ENCODE measurements around the gene SHANK2.

SHANK2 gene

DNA sequence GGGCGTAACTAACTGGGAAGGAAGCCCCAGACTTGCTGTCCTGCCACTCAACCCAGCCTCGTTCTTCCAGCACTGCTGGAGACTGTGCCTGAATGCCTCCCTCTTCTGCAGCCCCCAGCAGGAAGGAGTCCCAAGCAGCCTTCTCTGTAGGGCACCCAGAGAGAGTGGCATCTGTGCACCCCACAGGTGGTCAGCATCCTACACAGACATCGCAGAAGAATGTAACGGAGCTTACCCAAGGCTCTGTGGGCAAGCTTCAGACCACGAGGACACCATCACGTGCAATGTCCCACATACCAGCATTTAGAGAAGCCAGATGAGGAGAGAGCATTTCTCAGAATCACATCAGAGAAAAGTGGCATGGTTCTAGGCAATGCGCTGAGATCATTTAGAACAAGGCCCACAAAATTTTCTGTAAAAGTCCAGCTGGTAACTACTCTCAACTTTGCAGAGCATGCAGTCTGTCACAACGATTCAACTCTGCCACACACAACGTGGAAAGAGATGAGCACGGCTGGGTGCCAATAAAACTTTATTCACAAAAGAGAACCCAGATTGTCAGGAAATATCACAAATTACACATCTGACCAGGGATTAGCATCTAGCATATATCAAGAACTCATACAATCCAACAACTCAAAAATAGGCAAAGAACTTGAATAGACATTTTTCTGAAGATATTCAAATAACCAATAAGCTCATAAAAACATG, 33.4 kb downstream of the SHANK2 start:
- no peaks in the 10 kb centered on the region for H3K36me3 ChIP-seq (replicated peaks)
- H3K4me3 ChIP-seq (ENCODE audit: low read depth, low read length), result no peak overlapping the region
- TF ChIP-seq, protein P1, sequence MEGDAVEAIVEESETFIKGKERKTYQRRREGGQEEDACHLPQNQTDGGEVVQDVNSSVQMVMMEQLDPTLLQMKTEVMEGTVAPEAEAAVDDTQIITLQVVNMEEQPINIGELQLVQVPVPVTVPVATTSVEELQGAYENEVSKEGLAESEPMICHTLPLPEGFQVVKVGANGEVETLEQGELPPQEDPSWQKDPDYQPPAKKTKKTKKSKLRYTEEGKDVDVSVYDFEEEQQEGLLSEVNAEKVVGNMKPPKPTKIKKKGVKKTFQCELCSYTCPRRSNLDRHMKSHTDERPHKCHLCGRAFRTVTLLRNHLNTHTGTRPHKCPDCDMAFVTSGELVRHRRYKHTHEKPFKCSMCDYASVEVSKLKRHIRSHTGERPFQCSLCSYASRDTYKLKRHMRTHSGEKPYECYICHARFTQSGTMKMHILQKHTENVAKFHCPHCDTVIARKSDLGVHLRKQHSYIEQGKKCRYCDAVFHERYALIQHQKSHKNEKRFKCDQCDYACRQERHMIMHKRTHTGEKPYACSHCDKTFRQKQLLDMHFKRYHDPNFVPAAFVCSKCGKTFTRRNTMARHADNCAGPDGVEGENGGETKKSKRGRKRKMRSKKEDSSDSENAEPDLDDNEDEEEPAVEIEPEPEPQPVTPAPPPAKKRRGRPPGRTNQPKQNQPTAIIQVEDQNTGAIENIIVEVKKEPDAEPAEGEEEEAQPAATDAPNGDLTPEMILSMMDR (IDR thresholded peaks at IDR 0.05; ENCODE audit: low read depth, low read length, missing control alignments), result no peak
- DNase-seq, result no peak
- no peak overlapping the region for H3K27ac ChIP-seq
- no peaks in the 10 kb centered on the region for H3K27me3 ChIP-seq (replicated peaks)
- in situ Hi-C loops (cut with HindIII; ENCODE audit: low pct_ligation_motif_present, low sequenced_read_pairs), result no loop called here

DNA sequence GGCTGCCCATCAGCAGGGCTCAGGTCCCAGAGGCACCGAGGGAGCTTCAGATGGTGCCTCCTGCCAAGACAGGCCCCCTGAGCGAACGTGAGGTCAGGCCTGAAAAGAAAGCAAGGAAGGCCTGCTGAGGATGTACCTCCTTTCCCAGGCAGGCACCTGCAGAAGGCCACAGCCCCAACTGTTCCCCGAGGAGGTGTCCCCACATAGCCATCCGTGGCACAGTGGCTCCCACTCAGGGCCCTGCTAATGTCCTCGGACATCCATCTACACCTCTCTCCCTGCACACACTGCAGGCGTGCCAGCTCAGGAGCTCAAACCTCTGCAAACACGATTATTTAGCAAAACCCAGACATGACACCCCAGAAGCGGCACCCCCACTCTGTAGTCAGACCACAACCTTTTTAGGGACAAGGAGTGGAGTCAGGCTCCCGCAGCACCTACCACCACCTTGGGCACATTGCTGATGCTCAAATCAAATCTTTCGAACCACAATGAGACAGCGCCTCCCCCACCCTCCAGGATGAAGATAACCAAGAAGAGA, 36.9 kb downstream of the SHANK2 start:
- Histone ChIP-seq H3K27me3 (replicated peaks) (no peaks in the 10 kb centered on the region), H3K36me3 (replicated peaks) (no peaks in the 10 kb centered on the region), H3K27ac (no peak overlapping the region), H3K4me3 (ENCODE audit: low read depth, low read length) (no peak overlapping the region)
- in situ Hi-C loops (cut with HindIII; ENCODE audit: low pct_ligation_motif_present, low sequenced_read_pairs), result no loop called here
- TF ChIP-seq, protein P1 (IDR thresholded peaks at IDR 0.05; ENCODE audit: low read depth, low read length, missing control alignments), result no peak
- no peak for DNase-seq

DNA sequence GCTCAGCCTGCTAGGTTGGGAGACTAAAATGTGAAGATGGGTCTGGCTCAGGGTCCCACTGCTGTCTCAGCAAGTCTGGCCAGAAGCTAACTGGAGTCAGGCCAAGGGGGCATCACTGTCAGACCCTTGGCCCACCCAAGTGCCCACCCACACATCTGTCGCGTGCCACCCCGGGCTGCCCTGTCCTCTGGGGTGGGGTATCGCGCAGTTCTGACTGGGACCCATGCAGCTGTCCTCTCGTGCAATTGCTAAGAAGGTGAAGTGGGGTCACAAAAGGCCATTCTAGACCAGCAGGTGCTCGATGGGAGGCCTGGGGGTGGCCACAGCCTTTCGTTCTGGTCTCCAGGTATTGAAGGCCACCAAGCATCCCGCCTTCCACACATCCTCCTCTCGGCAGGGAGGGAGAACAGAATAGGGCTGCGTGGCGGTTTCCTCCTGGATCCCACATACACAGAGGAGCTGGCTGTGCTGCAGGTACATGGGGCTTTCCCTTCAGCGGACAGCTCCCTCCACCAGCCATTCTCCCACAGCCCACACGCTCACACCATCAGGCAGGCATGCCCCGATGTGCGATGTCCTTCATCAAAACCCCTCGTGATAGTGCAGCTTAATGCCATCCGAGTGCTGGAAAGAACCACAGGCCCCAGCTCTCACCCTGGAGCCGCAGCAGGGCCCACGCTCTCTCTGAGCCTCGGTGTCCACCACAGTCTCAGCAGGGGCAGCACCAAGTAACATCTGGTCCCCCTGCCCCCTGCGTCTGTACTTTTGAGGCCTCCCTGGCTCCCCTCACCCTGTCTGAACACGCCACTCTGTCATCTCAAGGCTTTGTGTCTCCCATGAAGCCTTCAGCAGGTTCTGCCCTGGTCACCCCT, 37.6 kb downstream of the SHANK2 start:
- no peak overlapping the region for H3K27ac ChIP-seq
- in situ Hi-C loops (cut with HindIII; ENCODE audit: low pct_ligation_motif_present, low sequenced_read_pairs), result no loop called here
- no peak overlapping the region for H3K4me3 ChIP-seq (ENCODE audit: low read depth, low read length)
- TF ChIP-seq, protein P1 (IDR thresholded peaks at IDR 0.05; ENCODE audit: low read depth, low read length, missing control alignments), result no peak
- DNase-seq, result no peak
- H3K36me3 ChIP-seq (replicated peaks), result no peaks in the 10 kb centered on the region
- H3K27me3 ChIP-seq (replicated peaks), result no peaks in the 10 kb centered on the region

DNA sequence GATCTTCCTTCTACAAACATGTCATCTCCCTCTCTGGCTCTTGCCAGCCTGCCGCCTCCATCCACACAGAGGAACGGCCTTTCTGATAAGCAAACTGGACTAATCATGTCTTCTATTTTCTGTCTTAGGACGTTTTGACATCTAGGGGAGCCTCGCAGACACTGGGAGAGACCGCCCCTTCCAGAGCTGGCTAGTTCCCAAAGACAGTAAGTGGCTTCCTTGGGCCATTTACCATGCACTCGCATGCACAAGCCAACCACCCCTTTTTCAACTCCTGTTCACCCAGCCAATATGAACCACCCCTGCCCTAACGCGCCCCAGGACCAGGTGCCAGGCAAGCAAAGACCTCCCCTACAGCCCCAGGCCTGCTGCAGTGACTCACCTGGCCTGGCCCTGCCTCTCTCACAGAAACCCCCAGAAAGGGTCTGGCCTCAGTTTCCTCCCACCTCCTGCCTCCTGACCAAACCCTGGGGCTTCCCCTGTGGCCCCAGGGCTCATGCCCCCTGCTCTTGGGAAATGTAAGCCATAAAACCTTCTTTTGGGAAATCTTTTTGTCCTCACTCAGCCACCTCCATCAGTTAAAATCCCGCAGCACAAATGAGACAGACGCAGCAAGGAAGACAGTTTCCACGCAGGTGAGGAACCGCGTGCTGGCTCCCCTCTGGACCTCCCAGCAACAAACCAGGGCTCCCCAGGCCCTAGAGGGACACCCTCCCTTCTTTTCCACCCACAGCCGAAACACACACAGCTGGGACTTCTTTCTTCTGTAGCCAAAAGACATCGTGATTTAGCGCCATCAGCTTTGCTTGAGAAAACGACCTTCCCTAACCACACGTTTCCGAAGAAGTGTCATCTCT, 38.5 kb downstream of the SHANK2 start:
- no peak for DNase-seq
- H3K27me3 ChIP-seq (replicated peaks), result no peaks in the 10 kb centered on the region
- TF ChIP-seq, protein P1 (IDR thresholded peaks at IDR 0.05; ENCODE audit: low read depth, low read length, missing control alignments), result no peak
- H3K4me3 ChIP-seq (ENCODE audit: low read depth, low read length), result no peak overlapping the region
- H3K36me3 ChIP-seq (replicated peaks), result no peaks in the 10 kb centered on the region
- no peak overlapping the region for H3K27ac ChIP-seq
- in situ Hi-C loops (cut with HindIII; ENCODE audit: low pct_ligation_motif_present, low sequenced_read_pairs), result no loop called here

DNA sequence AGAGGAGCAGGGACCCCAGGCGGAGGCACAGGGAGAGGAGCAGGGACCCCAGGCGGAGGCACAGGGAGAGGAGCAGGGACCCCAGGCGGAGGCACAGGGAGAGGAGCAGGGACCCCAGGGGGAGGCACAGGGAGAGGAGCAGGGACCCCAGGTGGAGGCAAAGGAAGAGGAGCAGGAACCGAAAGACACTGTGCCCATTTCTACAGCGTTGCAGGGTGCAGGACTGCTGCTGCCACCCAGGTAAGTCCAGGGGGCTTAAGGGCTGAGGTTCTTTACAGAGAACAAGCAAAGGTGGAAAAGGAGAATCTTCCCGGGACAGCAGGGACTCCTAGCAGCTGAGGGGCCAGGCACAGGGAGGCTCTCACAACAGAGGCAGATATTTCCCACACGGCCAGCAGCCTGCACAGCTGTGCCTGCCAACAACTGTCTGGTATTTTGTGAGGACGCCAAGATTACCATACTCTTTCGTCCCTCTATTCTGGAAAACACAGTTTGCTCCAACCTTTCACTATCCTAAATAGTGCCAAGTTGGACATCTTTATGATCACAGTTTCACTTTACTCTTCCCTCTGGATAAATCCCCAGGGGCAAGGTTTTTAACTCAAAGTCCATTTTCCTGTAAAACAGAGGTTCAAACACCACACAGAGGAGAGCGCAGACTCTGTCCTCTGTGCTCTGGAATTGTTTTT, 39.4 kb downstream of the SHANK2 start:
- DNase-seq, result no peak
- H3K4me3 ChIP-seq (ENCODE audit: low read depth, low read length), result no peak overlapping the region
- in situ Hi-C loops (cut with HindIII; ENCODE audit: low pct_ligation_motif_present, low sequenced_read_pairs), result no loop called here
- H3K27ac ChIP-seq, result no peak overlapping the region
- TF ChIP-seq, protein P1 (IDR thresholded peaks at IDR 0.05; ENCODE audit: low read depth, low read length, missing control alignments), result no peak
- H3K36me3 ChIP-seq (replicated peaks), result no peaks in the 10 kb centered on the region
- no peaks in the 10 kb centered on the region for H3K27me3 ChIP-seq (replicated peaks)
